ENCODE data around the gene IQSEC1. TPM values are rescaled to one million over a fixed set of nuclear protein-coding genes. Genes with fewer than 3 reads are reported as not detected.

The IQSEC1 gene
- total RNA-seq, 1 donor from 2014 or later = 55.2 TPM

- no peak for DNase-seq (ENCODE audit: low spot score)
These were observed 45.0 kb downstream of the IQSEC1 start for GRCh38 chr3:13028010-13028821.

GRCh38 chr3:13027154-13027553 is 46.1 kb downstream of the IQSEC1 start:
- DNase-seq (ENCODE audit: low spot score) = no peak

- DNase-seq (ENCODE audit: low spot score) = no peak
These were observed 46.7 kb downstream of the IQSEC1 start for GRCh38 chr3:13026534-13026933.

- no peak for DNase-seq (ENCODE audit: low spot score)
These were observed 47.3 kb downstream of the IQSEC1 start for GRCh38 chr3:13025778-13026518.

GRCh38 chr3:13025090-13025489 is 48.1 kb downstream of the IQSEC1 start:
- no peak for DNase-seq (ENCODE audit: low spot score)

- DNase-seq (ENCODE audit: low spot score) = no peak
These were observed 48.5 kb downstream of the IQSEC1 start for GRCh38 chr3:13024765-13025065.

- DNase-seq (ENCODE audit: low spot score) = no peak
These were observed 49.1 kb downstream of the IQSEC1 start for GRCh38 chr3:13023971-13024764.

- no peak for DNase-seq (ENCODE audit: low spot score)
These were observed 49.8 kb downstream of the IQSEC1 start for GRCh38 chr3:13023235-13023970.

- DNase-seq (ENCODE audit: low spot score) = no peak
These were observed 50.6 kb downstream of the IQSEC1 start for GRCh38 chr3:13022348-13023234.

- DNase-seq (ENCODE audit: low spot score) = no peak
These were observed 51.8 kb downstream of the IQSEC1 start for GRCh38 chr3:13021141-13022114.

GRCh38 chr3:13020159-13020750 is 53.0 kb downstream of the IQSEC1 start:
- no peak for DNase-seq (ENCODE audit: low spot score)

GRCh38 chr3:13019243-13020095 is 53.8 kb downstream of the IQSEC1 start:
- DNase-seq (ENCODE audit: low spot score) = peak; percentile 63

GRCh38 chr3:13018561-13019242 is 54.5 kb downstream of the IQSEC1 start:
- no peak for DNase-seq (ENCODE audit: low spot score)

GRCh38 chr3:13018043-13018451 is 55.2 kb downstream of the IQSEC1 start:
- no peak for DNase-seq (ENCODE audit: low spot score)

GRCh38 chr3:13017361-13018042 is 55.7 kb downstream of the IQSEC1 start:
- no peak for DNase-seq (ENCODE audit: low spot score)

- no peak for DNase-seq (ENCODE audit: low spot score)
These were observed 56.4 kb downstream of the IQSEC1 start for GRCh38 chr3:13016721-13017255.
